Right atrium auricular region (tissue), 2 donors: Measurements from ENCODE around the gene BRD8. TPM values are rescaled to one million over a fixed set of nuclear protein-coding genes. Genes with fewer than 3 reads are reported as not detected.
"Not testable (repeated sequence)": the region's sequence is repeated elsewhere in the genome, so short reads cannot be mapped to it uniquely, and the experiment has no call there.

ENCODE experiments used
- DNase-seq: peaks from one replicate; pipeline ENCODE4 v3.0.0-alpha.2; 2019; ENCODE audit warnings: low spot score
- H3K27ac ChIP-seq, 2 donors: fragments of 200-600 bp; sonication (generic); 1 replicate in 1 of 2; 2 replicates in 1 of 2; pipeline ENCODE4 v1.5.1; 2016 to 2019
- H3K27me3 ChIP-seq, 2 donors: fragments of 200-600 bp; sonication (generic); one replicate each; pipeline versions ENCODE4 v1.5.1 to v1.6.0; 2017 to 2019
- H3K36me3 ChIP-seq: fragments of 200-600 bp; sonication (generic); one replicate; pipeline ENCODE4 v1.5.1; 2016
- H3K4me1 ChIP-seq, 2 donors: fragments of 200-600 bp; sonication (generic); one replicate each; pipeline versions ENCODE4 v1.5.1 to v1.6.0; 2017 to 2019
- H3K4me3 ChIP-seq, 2 donors: fragments of 200-600 bp; sonication (generic); 1 replicate in 1 of 2; 2 replicates in 1 of 2; pipeline ENCODE4 v1.5.1; 2017 to 2019; ENCODE audit warnings: mild to moderate bottlenecking in 1 of 2, moderate library complexity in 1 of 2
- H3K9me3 ChIP-seq, 2 donors: fragments of 200-600 bp; sonication (generic); one replicate each; pipeline ENCODE4 v1.5.1; 2019
- total RNA-seq, 2 donors: library from RNA; depleted of rRNA; stranded (reverse); fragments of >200 nt; gene quantifications; one replicate each; pipeline ENCODE4 v1.1.0, GENCODE V29; 2016
- TF ChIP-seq, protein P1 (sequence below), 2 donors: fragments of 200-600 bp; sonication (generic); IDR thresholded peaks; one replicate each; pipeline ENCODE4 v1.5.1; 2019; ENCODE audit warnings: antibody characterized with exemption in 2 of 2

Gene BRD8
- total RNA-seq, 2 donors from 2014 or later, result 20.2 to 27.3 TPM

GRCh38 chr5:138157626-138158025, 20.8 kb downstream of the BRD8 start:
- Histone ChIP-seq H3K9me3 (no peaks in the 10 kb centered on the region), H3K36me3 (peaks cover 65% of the 10 kb centered on the region), H3K27ac (no peak overlapping the region), H3K4me3 (no peak overlapping the region), H3K4me1 (no peaks in the 10 kb centered on the region), H3K27me3 (no peaks in the 10 kb centered on the region)
- no peak for DNase-seq
- TF ChIP-seq, protein P1, sequence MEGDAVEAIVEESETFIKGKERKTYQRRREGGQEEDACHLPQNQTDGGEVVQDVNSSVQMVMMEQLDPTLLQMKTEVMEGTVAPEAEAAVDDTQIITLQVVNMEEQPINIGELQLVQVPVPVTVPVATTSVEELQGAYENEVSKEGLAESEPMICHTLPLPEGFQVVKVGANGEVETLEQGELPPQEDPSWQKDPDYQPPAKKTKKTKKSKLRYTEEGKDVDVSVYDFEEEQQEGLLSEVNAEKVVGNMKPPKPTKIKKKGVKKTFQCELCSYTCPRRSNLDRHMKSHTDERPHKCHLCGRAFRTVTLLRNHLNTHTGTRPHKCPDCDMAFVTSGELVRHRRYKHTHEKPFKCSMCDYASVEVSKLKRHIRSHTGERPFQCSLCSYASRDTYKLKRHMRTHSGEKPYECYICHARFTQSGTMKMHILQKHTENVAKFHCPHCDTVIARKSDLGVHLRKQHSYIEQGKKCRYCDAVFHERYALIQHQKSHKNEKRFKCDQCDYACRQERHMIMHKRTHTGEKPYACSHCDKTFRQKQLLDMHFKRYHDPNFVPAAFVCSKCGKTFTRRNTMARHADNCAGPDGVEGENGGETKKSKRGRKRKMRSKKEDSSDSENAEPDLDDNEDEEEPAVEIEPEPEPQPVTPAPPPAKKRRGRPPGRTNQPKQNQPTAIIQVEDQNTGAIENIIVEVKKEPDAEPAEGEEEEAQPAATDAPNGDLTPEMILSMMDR (IDR thresholded peaks at IDR 0.05), result no peak

DNA sequence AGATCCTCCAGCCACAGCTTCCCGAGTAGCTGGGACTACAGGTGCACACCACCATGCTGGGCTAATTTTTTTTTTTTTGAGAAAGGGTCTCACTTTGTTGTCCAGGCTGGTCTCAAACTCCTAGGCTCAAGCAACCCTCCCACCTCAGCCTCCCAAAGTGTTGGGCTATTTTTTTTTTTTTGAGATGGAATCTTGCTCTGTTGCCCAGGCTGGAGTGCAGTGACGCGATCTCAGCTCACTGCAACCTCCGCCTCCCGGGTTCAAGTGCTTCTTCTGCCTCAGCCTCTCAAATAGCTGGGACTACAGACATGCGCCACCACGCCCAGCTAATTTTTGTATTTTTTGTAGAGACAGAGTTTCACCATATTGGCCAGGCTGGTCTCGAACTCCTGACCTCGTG, 22.5 kb downstream of the BRD8 start:
- not testable (repeated sequence) for H3K4me3 ChIP-seq, H3K4me1 ChIP-seq, H3K27me3 ChIP-seq, DNase-seq, H3K27ac ChIP-seq, H3K9me3 ChIP-seq
- H3K36me3 ChIP-seq, result peaks cover 49% of the 10 kb centered on the region

DNA sequence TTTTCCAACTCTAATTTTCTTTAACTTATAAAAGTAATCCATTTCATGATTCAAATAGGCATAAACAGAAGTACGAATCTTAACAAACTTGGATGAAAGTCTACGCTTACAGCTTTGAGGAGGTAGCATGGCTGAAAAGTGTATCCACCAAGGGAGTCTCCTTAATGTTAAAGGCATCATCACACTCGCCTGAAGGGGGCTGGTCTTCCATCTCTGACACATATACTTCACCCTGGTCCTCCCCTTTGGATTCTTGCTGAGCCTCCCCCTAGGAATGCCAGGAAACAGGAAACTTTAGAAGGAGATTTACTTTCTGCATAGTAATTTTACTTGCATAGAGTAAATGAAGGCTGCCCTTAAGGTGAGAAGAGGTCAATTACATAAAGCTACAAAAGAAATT, 28.9 kb downstream of the BRD8 start:
- no peak overlapping the region for H3K4me3 ChIP-seq
- no peak for DNase-seq
- TF ChIP-seq, protein P1 (IDR thresholded peaks at IDR 0.05), result no peak
- H3K4me1 ChIP-seq, result peaks cover 0 to 4% of the 10 kb centered on the region in 2 donors
- no peak overlapping the region for H3K27ac ChIP-seq
- no peaks in the 10 kb centered on the region for H3K9me3 ChIP-seq
- H3K27me3 ChIP-seq, result no peaks in the 10 kb centered on the region
- no peaks in the 10 kb centered on the region for H3K36me3 ChIP-seq

DNA sequence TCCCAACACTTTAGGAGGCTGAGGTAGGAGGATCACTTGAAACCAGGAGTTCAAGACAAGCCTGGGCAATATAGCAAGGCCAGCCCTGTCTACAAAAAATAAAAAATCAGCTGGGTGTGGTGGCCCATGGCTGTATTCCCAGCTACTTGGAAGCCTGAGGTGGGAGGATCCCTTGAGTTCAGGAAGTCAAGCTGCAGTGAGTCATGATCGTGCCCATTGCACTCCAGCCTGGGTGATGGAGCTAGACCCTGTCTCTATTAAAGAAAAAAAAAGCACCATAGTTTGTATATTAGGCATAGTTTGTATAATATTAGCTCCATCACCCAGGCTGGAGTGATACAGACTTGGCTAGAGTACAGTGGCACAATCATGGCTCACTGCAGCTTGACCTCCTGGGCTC, 29.6 kb downstream of the BRD8 start:
- Histone ChIP-seq H3K27me3 (no peaks in the 10 kb centered on the region), H3K36me3 (no peaks in the 10 kb centered on the region), H3K9me3 (no peaks in the 10 kb centered on the region), H3K27ac (no peak overlapping the region), H3K4me3 (no peak overlapping the region), H3K4me1 (peaks cover 0 to 4% of the 10 kb centered on the region in 2 donors)
- TF ChIP-seq, protein P1 (IDR thresholded peaks at IDR 0.05), result no peak
- DNase-seq, result peak; percentile 72

- H3K4me3 ChIP-seq, H3K4me1 ChIP-seq, H3K36me3 ChIP-seq, H3K27me3 ChIP-seq, DNase-seq, H3K27ac ChIP-seq, H3K9me3 ChIP-seq: not testable (repeated sequence)
Observed at GRCh38 chr5:138143578-138143977, 34.9 kb downstream of the BRD8 start.

- peaks cover 0 to 9% of the 10 kb centered on the region in 2 donors for H3K4me1 ChIP-seq
- H3K36me3 ChIP-seq, result no peaks in the 10 kb centered on the region
Observed at GRCh38 chr5:138141734-138142133, 36.7 kb downstream of the BRD8 start.

DNA sequence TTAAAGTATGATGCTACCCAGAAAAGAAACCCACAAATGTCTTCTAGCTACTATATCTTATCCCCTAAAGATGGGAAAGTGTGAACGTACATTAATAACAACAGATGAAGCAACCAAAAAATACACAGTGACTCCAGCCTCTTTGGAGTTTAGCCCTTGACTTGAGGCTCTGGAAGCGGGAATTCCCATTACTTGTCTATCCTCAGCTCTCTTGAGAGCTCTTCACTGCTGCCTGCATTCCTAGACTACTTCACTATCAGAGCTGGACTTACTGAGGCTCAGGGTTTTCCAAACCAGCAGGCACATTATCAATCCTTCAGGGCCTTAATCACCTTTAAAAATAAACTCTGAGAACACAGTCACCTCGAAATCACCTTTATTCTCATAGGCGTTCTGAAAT, 38.2 kb downstream of the BRD8 start:
- Histone ChIP-seq H3K9me3 (no peaks in the 10 kb centered on the region), H3K4me1 (peaks cover 0 to 9% of the 10 kb centered on the region in 2 donors), H3K36me3 (no peaks in the 10 kb centered on the region), H3K27ac (no peak overlapping the region), H3K4me3 (no peak overlapping the region), H3K27me3 (no peaks in the 10 kb centered on the region)
- TF ChIP-seq, protein P1 (IDR thresholded peaks at IDR 0.05), result no peak
- DNase-seq, result no peak

More at GRCh38 chr5:138141734-138142133, 36.7 kb downstream of the BRD8 start:
- TF ChIP-seq, protein P1 (IDR thresholded peaks at IDR 0.05), result no peak
- Histone ChIP-seq H3K9me3 (no peaks in the 10 kb centered on the region), H3K27me3 (no peaks in the 10 kb centered on the region), H3K4me3 (no peak overlapping the region), H3K27ac (no peak overlapping the region)
- DNase-seq, result no peak
